AG04449 (cell line): ENCODE data around the gene KRTAP2-4.
"Not testable (repeated sequence)": the region's sequence is repeated elsewhere in the genome, so short reads cannot be mapped to it uniquely, and the experiment has no call there.

ENCODE experiments used
- CTCF ChIA-PET: fragments of 350-600 bp; formaldehyde crosslinking; extraction: SDS; loops from one replicate; lab custom pipeline; 2021; ENCODE audit warnings: antibody characterized with exemption; lab: Yijun Ruan, JAX
- POLR2A ChIA-PET: fragments of 400-600, 350-600 bp; formaldehyde crosslinking; extraction: SDS; loops from one replicate; lab custom pipeline; 2020; ENCODE audit warnings: antibody characterized with exemption, inconsistent platforms; lab: Yijun Ruan, JAX
- DNase-seq: peaks from one replicate; pipeline ENCODE4 v3.0.0-alpha.2; 2010; ENCODE audit warnings: low read depth, low spot score
- H3K4me3 ChIP-seq: 2 replicates; pipeline ENCODE4 v1.5.1; 2011; ENCODE audit warnings: low read depth, mild to moderate bottlenecking, control low read depth, low read length
- TF ChIP-seq, protein P1 (sequence below): IDR thresholded peaks from one replicate; pipeline ENCODE4 v1.5.1; 2011; ENCODE audit warnings: mild to moderate bottlenecking, moderate library complexity, low read length, control low read depth, inconsistent platforms; ENCODE audit not compliant: insufficient read depth; ENCODE audit errors: missing control alignments

KRTAP2-4 gene

DNA sequence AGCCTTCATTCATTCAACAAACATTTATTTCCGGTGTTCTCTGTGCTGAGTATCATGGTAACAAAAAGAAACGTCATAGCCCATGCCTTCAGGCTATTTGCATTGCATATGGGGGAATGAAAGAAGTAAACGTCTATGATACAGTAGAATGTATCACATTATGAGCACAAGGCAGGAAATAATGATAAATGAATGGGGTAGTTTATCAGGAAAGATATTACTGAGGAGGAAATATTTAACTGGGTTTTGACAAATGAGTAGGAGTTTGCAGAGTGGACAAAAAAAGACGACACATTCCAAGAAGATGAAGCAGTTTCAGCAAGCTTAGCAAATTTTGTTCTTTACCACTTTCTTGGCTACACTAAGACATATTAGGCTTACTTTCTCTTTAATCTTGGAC lies 16.9 kb upstream of the KRTAP2-4 start:
- DNase-seq: no peak
- POLR2A ChIA-PET: no interaction called here
- CTCF ChIA-PET: no interaction called here
- H3K4me3 ChIP-seq: no peak overlapping the region
- TF ChIP-seq, protein P1, sequence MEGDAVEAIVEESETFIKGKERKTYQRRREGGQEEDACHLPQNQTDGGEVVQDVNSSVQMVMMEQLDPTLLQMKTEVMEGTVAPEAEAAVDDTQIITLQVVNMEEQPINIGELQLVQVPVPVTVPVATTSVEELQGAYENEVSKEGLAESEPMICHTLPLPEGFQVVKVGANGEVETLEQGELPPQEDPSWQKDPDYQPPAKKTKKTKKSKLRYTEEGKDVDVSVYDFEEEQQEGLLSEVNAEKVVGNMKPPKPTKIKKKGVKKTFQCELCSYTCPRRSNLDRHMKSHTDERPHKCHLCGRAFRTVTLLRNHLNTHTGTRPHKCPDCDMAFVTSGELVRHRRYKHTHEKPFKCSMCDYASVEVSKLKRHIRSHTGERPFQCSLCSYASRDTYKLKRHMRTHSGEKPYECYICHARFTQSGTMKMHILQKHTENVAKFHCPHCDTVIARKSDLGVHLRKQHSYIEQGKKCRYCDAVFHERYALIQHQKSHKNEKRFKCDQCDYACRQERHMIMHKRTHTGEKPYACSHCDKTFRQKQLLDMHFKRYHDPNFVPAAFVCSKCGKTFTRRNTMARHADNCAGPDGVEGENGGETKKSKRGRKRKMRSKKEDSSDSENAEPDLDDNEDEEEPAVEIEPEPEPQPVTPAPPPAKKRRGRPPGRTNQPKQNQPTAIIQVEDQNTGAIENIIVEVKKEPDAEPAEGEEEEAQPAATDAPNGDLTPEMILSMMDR: no peak

DNA sequence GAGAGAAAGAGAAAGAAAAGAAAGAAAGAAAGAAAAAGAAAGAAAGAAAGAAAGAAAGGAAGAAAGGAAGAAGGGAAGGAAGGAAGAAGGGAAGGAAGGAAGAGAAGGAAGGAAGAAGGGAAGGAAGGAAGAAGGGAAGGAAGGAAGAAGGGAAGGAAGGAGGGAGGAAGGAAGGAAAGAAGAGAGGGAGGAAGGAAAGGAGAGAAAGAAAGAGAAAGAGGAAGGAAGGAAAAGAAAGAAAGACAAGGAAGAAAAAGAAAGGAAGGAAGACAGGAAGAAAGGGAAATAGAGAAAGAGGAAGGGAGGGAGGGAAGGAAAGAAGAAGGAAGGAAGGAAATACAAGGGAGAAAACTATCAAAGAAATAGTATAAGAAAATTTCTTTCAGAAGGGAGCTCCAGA lies 11.1 kb upstream of the KRTAP2-4 start:
- DNase-seq: no peak
- ChIA-PET POLR2A (no interaction called here), CTCF (no interaction called here)
- H3K4me3 ChIP-seq: no peak overlapping the region
- TF ChIP-seq, protein P1: no peak

DNA sequence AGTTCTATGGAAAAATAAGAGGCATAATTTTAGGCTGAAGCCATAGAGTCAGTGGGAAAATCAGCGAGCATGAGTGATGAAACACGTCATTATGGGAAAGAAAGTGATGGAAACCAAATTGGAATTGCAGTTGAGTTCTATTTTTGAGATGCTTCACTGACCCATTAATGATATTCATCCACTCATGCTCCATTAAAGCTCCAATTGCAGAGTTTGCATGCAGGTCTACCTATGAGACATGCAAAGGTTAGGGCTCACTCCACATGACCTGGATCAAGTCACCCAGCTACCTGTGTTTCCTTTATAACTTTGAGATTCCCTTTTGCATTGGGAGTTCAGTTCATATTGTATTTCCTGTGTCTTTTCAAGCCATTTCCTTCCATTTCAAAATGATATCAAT lies 8.0 kb upstream of the KRTAP2-4 start:
- TF ChIP-seq, protein P1: no peak
- POLR2A ChIA-PET: no interaction called here
- H3K4me3 ChIP-seq: no peak overlapping the region
- CTCF ChIA-PET: interaction anchor here (1.3 to 1.6 kb wide), 2 partner anchors 475 to 593 kb away, joined by 3 to 6 read pairs; no protein-coding TSS in a partner anchor
- no peak for DNase-seq

- DNase-seq: no peak
- TF ChIP-seq, protein P1: no peak
- CTCF ChIA-PET: interaction anchor here (2.0 kb wide), 1 partner anchor 477 kb away, joined by 10 read pairs; no protein-coding TSS in a partner anchor
- POLR2A ChIA-PET: no interaction called here
- H3K4me3 ChIP-seq: no peak overlapping the region
Observed at GRCh38 chr17:41071606-41072360, 6.1 kb upstream of the KRTAP2-4 start.

DNA sequence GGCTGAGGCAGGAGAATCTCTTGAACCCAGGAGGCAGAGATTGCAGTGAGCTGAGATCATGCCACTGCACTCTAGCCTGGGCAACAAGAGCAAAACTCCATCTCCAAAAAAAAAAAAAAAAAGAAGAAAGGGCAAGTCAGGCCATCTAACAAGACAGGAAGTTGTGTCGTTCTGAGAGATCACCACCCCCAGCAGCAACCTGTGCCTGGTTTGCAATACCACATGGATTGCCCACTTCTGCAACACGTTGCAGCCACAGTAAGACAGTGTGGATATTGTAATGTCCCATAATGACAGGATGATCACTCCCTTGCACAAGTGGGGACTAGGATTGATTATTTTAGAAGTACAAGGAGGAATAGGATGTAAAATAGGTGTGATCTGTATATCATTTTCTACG lies 3.4 kb upstream of the KRTAP2-4 start:
- no peak for DNase-seq
- H3K4me3 ChIP-seq: no peak overlapping the region
- POLR2A ChIA-PET: no interaction called here
- TF ChIP-seq, protein P1: no peak
- CTCF ChIA-PET: no interaction called here

GRCh38 chr17:41067281-41067680 lies 1.6 kb upstream of the KRTAP2-4 start:
- ChIA-PET POLR2A (interaction anchor here (1.2 kb wide), 1 partner anchor 157 kb away, joined by 7 read pairs; no protein-coding TSS in a partner anchor), CTCF (interaction anchor here (1.0 kb wide), 1 partner anchor 158 kb away, joined by 3 read pairs; no protein-coding TSS in a partner anchor)
- no peak for DNase-seq
- TF ChIP-seq, protein P1: no peak
- no peak overlapping the region for H3K4me3 ChIP-seq

GRCh38 chr17:41065016-41065689 lies 526 bp downstream of the KRTAP2-4 start:
- H3K4me3 ChIP-seq, DNase-seq: not testable (repeated sequence)
- ChIA-PET CTCF (interaction anchor here (1.4 kb wide), 2 partner anchors 258 to 484 kb away, joined by 3 read pairs; no protein-coding TSS in a partner anchor), POLR2A (interaction anchor here (1.4 kb wide), 1 partner anchor 108 kb away, joined by 4 read pairs; no protein-coding TSS in a partner anchor)
